GM18951 (cell line): ENCODE measurements around the gene EDARADD.

Experiments
- POLR2A ChIP-seq: IDR thresholded peaks from 4 replicates; pipeline ENCODE4 v1.6.1; 2011; ENCODE audit warnings: mild to moderate bottlenecking; ENCODE audit not compliant: insufficient read length, insufficient read depth; ENCODE audit errors: extremely low read depth
- in situ Hi-C: fragments of 300-500 bp; cut with MboI; formaldehyde crosslinking; loops from one replicate; pipeline ENCODE4 v1.12.0; 2022; ENCODE audit warnings: low sequenced_read_pairs, mixed read lengths, inconsistent platforms; ENCODE audit not compliant: unreplicated experiment

The EDARADD gene

DNA sequence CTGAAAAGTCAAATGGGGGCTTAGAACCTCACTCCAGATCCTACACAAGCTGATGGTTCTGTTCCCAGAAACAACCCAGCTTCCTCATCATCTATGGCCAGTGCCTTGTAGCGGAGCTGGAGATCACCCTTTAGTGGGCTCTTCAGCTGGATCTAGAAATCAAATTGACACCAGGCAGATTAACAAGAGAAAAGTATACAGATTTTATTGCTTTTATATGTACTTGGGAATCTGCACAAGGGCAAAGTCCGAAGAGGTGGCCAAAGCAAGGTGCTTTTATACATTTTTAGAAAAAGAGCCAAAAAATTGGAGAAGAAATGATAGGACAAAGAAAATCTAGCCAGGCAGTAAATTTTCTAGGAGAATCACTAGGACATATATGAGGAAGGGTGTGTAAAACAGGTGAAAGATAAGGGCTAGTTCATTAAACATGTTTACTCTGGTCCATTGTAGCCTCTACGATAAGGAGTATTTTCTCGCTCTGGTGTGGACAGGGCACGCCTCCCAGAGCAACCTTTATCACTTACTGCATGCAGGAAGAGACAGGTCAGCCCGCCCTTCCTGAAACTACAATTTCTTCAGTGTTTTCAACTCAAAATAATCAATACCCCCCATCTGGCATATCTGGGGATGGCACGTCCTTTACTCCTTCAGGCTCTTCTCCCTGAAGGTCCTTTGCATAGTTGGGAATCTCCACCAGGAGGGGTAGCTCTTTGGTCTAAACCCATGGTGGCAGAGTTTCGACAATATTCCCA is 115.7 kb downstream of the EDARADD start:
- TF ChIP-seq POLR2A, result no peak
- in situ Hi-C loops, result no loop called here

DNA sequence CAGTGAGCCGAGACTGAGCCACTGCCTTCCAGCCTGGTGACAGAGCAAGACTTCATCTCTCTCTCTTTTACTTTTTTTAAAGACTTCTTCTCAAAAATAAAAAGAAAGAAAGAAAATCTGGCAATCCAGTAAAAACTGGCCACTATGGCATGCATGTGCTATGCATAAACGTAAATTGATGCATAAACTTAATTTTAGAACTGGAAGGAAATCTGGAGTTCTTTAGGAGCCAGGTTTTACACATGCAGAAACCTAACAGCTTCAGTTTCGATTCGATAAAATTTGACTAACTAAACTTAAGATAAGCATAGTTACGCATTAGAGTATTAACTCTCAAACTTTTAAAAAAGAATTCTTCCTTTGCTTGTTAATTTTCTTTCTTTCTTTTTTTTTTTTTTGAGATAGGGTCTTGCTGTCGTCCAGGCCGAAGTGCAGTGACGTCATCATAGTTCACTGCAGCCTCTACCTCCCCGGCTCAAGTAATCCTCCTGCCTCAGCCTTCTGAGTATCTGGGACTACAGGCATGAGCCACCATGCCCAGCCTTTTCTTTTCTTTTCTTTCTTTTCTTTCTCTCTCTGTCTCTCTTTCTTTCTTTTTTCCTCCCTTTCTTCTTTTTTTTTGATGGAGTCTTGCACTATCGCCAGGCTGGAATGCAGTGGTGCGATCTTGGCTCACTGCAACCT is 117.8 kb downstream of the EDARADD start:
- no peak for TF ChIP-seq POLR2A
- in situ Hi-C loops, result no loop called here

DNA sequence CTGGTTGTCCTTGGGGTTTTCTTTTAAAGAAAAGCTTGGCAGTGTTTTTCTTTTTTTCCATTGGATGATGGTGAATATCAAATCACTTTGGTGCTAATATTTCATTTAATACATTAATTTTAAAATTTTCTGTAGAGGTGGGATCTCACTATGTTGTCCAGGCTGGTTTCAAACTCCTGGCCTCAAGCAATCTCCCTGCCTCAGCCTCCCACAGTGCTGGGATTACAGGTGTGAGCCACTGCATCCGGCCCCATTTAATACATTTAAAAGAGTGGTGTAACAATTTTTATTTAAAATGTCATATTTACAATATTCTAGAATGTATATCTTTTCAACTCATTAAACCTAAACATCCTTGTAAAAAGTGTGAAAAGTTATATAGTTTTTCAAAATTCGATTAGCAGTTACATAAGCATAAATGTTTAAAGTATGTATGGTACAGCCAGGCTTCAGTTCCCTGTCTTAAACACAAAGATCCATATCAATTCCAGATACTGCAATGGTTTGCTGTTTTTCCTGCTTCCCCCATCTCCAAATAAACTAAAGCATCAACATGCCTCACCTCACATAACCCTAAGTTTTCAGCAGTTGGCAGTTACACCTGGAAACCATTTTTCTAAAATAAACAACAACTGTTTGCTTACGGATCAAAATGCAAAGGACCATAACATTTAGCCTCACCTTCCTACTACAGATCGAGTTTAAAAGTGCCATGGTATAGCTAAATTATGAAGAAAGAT is 120.8 kb downstream of the EDARADD start:
- no peak for TF ChIP-seq POLR2A
- in situ Hi-C loops, result no loop called here

DNA sequence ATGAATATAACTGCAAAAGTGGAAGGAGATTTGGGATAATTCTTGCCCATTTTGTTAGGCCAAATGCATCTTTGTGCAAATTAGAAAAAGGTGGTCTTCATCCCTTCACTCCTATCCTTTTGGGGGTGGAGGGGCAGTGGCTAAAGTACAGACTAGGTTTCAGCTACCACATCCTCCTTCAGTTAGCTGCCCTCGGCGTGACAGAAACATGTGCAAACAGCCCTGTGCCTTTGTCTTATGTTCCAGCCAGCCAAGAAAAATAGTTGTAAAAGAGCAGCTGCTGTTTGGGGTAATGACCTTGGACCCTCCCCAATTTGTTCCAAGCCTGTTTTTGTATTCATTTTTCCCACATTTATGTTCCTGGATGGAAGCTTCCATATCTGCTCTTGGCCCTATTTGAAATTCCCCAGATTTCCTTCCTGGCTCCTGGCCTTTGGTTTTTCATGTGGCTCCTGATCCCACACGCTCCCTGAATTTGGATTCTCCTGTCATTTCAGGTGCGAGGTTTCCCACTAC is 121.4 kb downstream of the EDARADD start:
- in situ Hi-C loops, result no loop called here
- TF ChIP-seq POLR2A, result no peak

DNA sequence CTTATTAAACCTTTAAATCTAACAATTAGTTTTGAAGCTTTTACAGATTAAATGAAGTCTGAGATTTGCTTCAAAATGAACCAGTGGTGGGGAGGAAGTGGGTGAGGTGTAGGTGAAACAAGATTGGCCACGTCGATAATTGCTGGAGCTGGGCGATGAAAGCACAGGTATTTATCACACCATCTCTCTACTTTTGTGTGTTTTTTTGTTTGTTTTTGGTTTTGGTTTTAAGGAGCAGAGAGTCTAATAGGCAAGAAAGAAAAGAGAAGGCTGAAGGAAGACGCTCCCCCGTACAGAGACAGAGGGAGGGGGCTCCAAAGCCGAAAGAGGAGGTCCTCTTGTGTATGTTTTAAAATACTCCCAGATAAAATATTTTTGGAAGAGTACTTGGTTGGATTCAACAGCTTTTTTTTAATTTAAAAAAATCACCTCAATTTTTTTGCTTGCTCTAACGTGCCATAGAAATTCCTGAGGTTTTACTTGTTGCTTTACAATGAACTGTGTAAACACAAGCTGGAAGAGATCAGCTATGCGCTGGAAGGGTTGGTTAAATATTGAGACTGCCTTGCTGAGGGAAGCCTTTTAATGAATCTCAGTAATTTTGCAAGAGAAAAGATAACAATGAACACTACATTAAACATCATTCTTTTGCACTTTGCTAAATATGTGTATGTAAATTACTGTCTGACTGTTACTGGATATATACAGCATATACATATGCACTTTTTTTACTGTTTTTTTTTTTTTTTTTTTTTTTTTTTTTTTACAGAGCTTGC is 123.0 kb downstream of the EDARADD start:
- in situ Hi-C loops, result no loop called here
- no peak for TF ChIP-seq POLR2A

DNA sequence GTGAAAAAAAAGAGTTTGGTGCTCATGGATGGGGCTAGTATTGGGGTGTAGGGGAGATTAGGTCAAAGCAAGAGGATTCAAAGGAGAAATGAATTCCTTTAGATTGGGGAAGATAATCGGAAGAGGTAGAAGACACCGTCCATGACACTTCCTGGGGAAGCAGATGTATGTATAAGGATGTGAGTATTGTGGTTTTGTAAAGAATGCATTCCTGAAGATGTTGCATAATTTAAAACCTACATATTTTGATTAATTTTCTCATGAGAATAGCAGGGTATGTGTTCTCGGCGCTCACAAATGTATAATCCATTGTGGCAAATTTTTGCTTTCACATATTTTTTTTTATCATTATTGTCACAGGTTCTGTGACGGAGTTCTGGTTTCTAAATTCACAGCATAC is 124.2 kb downstream of the EDARADD start:
- no peak for TF ChIP-seq POLR2A
- in situ Hi-C loops, result no loop called here

DNA sequence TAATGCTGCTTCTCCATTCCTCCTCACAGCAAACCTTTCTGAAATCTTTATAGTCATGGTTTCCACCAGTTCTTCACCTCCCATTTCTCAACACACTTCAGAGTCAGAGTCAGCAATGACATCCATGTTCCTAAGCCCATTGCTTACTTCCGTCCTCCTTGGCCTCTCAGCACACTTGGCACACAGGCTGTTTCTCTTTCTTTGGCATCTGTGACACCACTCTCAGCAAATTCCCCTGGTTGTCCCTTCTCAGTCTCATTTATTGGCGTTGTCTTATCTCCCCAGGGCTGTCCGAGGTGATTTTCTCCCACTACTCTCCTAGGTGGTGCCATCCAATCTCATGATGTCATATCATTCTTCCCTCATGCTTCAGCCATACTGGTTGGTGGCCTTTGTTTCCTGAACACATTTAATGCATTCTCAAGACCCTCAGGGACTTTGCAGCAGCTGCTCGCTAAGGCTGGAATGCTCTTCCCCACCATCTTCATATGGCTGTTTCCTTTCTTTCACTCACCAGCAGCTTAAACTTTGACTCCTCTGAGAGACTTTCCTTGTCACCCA is 126.4 kb downstream of the EDARADD start:
- in situ Hi-C loops, result no loop called here
- TF ChIP-seq POLR2A, result no peak

DNA sequence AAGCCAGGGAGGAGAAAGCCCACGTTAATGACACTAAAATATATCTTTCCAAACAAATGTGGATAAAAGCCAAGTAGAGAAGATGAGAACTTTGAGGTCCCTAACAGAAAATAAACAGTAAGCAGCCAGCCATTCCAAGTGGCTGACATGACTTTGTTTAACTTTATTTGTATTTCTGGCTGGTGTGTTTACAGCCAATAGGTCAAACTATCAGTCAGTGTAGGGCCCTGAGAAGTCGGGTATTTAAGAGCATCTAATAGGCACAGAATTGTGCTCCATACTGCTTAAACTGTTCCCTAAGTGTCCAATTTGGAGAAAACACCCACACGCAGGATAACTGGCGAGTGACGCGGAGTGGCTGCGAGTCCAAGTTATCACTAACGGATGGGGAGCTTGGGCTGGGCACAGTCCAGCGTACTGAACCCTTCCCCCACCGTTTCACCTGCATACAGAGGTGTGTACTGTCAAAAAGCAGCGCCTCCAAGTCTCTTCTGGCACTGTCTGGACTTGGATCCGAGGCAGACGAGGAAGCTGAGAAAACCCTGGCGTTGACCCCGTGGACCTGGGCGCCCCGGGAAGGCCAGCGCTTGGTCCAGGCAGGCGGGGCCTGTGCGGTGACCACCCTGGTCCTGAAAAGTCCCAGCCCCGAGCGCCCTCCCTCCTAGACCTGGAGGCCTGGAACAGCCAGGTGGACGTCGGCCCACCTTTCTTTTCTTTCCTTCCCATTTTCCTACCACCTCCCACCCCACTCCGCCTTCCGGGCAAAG is 129.0 kb downstream of the EDARADD start:
- in situ Hi-C loops, result no loop called here
- no peak for TF ChIP-seq POLR2A

DNA sequence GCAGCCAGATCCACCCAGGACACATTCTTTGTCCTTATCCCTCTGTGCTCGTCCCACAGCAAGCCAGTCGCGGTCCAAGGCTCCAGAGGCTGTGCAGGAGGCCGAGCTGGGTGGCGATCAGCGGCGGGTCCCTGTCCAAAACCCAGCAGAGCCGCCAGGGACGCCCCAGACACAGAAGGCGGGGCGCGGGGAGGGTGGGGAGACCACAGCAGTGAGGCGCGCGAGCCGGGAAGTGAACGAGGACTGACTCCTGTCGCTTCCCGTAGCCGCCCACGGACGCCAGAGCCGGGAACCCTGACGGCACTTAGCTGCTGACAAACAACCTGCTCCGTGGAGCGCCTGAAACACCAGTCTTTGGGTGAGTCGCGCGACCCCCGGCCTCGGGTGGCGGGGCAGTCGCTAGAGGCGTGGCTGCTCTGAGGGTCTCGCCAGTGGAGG is 129.6 kb downstream of the EDARADD start, which contains the start of gene LGALS8:
LGALS8 (plus strand) TSS at position 279 of the 438 bp plus-strand sequence. CDS start 2,089 bp downstream, outside the sequence.
- TF ChIP-seq POLR2A, result peak; percentile 53
- in situ Hi-C loops, result no loop called here

DNA sequence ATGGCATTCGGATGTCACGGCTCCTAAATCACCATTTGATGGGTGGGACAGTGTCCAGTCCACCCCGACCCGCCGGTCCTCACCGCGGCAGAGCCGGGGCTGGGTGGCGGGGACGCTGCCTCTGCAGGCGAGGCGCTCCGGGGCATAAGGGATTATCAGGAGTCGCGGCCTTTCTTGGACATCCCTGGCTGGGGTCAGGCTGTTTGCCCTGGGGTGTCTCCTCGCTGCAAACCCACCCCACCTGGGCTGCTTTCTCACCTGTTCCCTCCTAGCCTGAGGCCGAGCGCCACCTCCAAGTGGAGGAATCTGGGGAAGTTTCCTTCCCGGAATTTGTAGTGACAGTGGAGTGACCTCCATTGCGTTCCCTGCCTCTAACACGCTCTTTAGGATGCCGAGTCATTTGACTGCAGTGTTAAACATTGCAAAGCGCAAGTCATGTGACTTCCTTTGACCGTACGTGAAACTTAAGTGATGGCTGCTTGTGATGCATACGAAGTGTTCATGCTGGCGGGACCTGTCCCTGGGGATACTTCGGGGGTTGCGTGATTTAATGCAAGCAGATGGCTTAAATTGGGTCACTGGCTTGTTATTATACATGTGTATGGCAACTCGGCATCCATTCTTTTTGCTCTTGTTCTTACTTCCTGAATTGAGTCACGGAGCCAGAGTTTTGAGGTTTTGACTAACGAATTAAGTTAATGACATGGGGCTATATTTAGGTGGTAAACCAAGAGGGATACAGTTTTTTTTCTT is 130.2 kb downstream of the EDARADD start:
- peak; percentile 44 for TF ChIP-seq POLR2A
- in situ Hi-C loops, result no loop called here

DNA sequence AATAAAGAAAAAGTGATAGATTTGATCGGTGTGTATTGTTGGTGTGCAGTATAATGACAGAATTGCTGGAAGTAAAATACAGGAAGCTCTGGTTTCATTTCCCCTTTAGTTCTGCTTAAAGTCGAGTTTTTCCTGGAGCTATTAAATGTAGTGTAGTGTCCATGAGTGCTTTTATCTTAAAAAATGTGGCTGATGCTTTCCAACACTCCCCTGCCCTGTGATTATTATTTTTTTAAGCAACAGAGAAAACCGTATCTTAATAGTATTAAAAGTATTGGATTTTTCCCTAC is 130.8 kb downstream of the EDARADD start:
- in situ Hi-C loops, result no loop called here
- no peak for TF ChIP-seq POLR2A
